ENCODE measurements around the gene KLF14. TPM values are rescaled to one million over a fixed set of nuclear protein-coding genes. Genes with fewer than 3 reads are reported as not detected.

The KLF14 gene
- total and polyA plus RNA-seq, 2 of the 13 experiments (the other 11 are each of a cell fraction or from before 2014, with no cell fraction given) = not detected

GRCh38 chr7:130740606-130741005 is 6.6 kb upstream of the KLF14 start (continued):
- TF ChIP-seq SAFB2 (CRISPR knock-in tag; IDR thresholded peaks at IDR 0.05; ENCODE audit: borderline replicate concordance, low read depth) (no peak), GATAD1 (CRISPR knock-in tag; IDR thresholded peaks at IDR 0.05) (no peak), CENPBD1 (CRISPR knock-in tag; IDR thresholded peaks at IDR 0.05; ENCODE audit: borderline replicate concordance, low read depth) (no peak), ZNF678 (CRISPR knock-in tag; IDR thresholded peaks at IDR 0.05) (no peak), KLF6 (CRISPR knock-in tag; IDR thresholded peaks at IDR 0.05) (no peak)

- intact Hi-C loops (cut with micrococcal nuclease; ENCODE audit: unreplicated experiment) = no loop called here
- in situ Hi-C loops (cut with HindIII; ENCODE audit: extremely low pct_ligation_motif_present, low pct_unique_long_range_greater_than_20kb) = no loop called here
- no peak for ATAC-seq
- H3K4me1 ChIP-seq (ENCODE audit: insufficient read depth, low read length) = peaks cover 5% of the 10 kb centered on the region; the same call in 1 of the 2 replicates
- H3K27me3 ChIP-seq (ENCODE audit: control insufficient read depth in 1 of 2, insufficient read depth in 2 of 2, low read length in 2 of 2) = peaks cover 6 to 57% of the 10 kb centered on the region in 2 experiments
- H3K27ac ChIP-seq (ENCODE audit: extremely low read length, insufficient read depth, low read length) = no peak overlapping the region
- CTCF ChIA-PET (ENCODE audit: low intra/inter-chr PET ratio, low total read pairs) = no interaction called here
- no peak overlapping the region for H3K9ac ChIP-seq (ENCODE audit: insufficient read depth, low read depth, low read length)
- no peak overlapping the region for H3K4me3 ChIP-seq (replicated peaks in 1 of 3; ENCODE audit: insufficient read depth in 1 of 3, low read depth in 2 of 3, low read length in 3 of 3)
- TF ChIP-seq ZFP82 (CRISPR knock-in tag; IDR thresholded peaks at IDR 0.05; ENCODE audit: borderline replicate concordance) (no peak), NFKB2 (CRISPR knock-in tag; IDR thresholded peaks at IDR 0.05; ENCODE audit: borderline replicate concordance) (no peak), ETS1 (CRISPR knock-in tag; IDR thresholded peaks at IDR 0.05) (no peak), PAXIP1 (CRISPR knock-in tag; conservative IDR thresholded peaks at IDR 0.05) (no peak), ZC3H13 (CRISPR knock-in tag; IDR thresholded peaks at IDR 0.05) (no peak), ZMYM3 (CRISPR knock-in tag; IDR thresholded peaks at IDR 0.05) (no peak), ZNF253 (CRISPR knock-in tag; IDR thresholded peaks at IDR 0.05; ENCODE audit: borderline replicate concordance) (no peak), ZFP36L1 (CRISPR knock-in tag; IDR thresholded peaks at IDR 0.05) (no peak)
- H2AFZ ChIP-seq (ENCODE audit: low read length) = no peak overlapping the region
- H3K36me3 ChIP-seq (replicated peaks in 1 of 2; ENCODE audit: control insufficient read depth in 1 of 2, insufficient read depth in 2 of 2, low read length in 2 of 2) = no peaks in the 10 kb centered on the region
- BruUV-seq (replicated peaks) = no TSS peak
- 24% methylated on average over 5 of the region's 5 CpGs for WGBS (ENCODE audit: low lambda C conversion rate)
- no peak for DNase-seq (ENCODE audit: low spot score)
- POLR2A ChIA-PET = no interaction called here
- FAIRE-seq = no peak
- no peaks in the 10 kb centered on the region for H4K20me1 ChIP-seq (ENCODE audit: insufficient read depth, low read length)
- H3K4me2 ChIP-seq (ENCODE audit: low read depth, low read length) = no peak overlapping the region
- no peaks in the 10 kb centered on the region for H3K79me2 ChIP-seq (ENCODE audit: insufficient read depth, low read length)
- H3K9me3 ChIP-seq (ENCODE audit: low read length) = no peaks in the 10 kb centered on the region
Measured at GRCh38 chr7:130736298-130736900, 2.4 kb upstream of the KLF14 start.
